GM21367 (cell line): ENCODE measurements around the gene LRRC1.

Experiments used
- ATAC-seq: cut with Tn5 transposase; IDR thresholded peaks from one replicate; pipeline ENCODE4 v1.9.1; 2021; ENCODE audit not compliant: unreplicated experiment

LRRC1 gene

GRCh38 chr6:53813801-53814200, 19.0 kb downstream of the LRRC1 start:
- no peak for ATAC-seq

GRCh38 chr6:53814353-53814752, 19.5 kb downstream of the LRRC1 start:
- no peak for ATAC-seq

DNA sequence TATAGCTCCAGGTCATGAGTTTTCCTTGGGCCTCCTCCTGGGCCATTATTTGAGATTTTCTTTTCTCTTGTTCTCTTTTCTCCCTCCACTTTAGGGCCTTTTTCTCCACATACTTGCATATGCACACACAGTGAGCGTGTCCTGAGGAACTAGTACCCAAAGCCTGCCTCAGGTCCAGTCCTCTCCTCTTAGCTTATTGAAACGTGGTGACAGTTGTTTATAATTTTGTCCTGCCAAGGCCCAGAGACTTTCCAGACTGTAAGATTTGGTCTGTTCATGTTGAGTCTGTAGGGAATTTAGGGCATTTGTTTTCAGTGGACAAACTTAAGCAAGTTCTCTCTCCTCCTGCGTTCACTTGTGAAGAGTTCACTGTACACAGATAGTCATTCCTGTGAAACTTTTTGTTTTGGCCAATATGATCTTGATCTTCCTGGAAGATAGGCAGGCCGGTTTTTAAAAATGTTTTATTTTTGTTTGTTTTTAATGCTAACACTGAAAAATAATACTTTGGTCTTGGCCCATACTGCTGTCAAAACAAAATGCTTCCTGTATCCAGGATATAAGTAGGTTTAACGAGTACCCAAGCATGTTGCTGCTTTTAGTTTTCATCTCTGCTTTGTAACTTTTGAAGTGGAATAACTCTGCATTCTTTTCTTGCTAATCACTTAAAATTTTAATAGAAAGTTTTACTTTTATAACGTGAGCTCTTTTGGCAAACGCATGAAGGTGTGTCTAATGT, 20.7 kb downstream of the LRRC1 start:
- ATAC-seq = no peak

- no peak for ATAC-seq
Measured at GRCh38 chr6:53818858-53819609, 24.2 kb downstream of the LRRC1 start.

- ATAC-seq = no peak
Measured at GRCh38 chr6:53822401-53823125, 27.8 kb downstream of the LRRC1 start.

- no peak for ATAC-seq
Measured at GRCh38 chr6:53824714-53825113, 29.9 kb downstream of the LRRC1 start.

- ATAC-seq = peak; percentile 62
Measured at GRCh38 chr6:53825532-53826321, 30.9 kb downstream of the LRRC1 start.

DNA sequence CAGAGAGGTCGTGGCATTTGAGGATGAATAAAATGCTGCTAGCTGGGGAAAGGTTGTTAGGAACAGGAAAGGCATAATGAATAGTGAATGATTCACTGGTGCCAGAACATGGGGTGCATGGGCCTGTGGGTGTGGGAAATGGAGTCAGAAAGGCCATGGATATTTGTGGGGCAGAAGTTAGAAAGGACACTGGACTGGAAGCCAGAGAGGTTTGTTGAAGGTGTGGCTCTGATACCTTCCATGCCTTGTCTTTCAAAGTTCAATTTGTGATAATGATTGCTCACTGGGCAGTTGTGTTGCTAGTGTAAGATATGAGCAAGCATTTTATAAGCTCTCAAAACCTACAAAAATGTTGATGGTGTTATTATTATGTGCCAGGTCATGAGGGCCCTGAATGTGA, 32.7 kb downstream of the LRRC1 start:
- no peak for ATAC-seq

DNA sequence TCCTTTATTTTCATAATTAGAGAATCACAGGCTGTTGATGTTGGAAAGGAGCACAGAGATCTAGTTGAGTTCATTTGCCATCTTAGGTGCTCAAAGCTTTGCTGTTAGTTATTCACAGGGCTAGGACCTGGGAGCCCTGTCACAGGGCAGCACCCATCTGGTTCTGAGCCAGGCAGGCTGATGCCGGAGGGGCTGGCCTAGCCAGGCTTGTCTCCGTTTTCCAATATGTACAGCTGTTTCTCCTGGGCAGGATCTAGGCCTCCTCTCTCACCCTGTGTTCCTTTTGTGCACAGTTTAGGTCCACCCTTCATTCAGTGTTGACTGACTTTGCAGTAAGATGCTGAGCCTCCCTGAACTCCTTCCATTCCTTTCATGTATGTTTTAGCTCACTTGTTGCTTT, 33.4 kb downstream of the LRRC1 start:
- no peak for ATAC-seq

DNA sequence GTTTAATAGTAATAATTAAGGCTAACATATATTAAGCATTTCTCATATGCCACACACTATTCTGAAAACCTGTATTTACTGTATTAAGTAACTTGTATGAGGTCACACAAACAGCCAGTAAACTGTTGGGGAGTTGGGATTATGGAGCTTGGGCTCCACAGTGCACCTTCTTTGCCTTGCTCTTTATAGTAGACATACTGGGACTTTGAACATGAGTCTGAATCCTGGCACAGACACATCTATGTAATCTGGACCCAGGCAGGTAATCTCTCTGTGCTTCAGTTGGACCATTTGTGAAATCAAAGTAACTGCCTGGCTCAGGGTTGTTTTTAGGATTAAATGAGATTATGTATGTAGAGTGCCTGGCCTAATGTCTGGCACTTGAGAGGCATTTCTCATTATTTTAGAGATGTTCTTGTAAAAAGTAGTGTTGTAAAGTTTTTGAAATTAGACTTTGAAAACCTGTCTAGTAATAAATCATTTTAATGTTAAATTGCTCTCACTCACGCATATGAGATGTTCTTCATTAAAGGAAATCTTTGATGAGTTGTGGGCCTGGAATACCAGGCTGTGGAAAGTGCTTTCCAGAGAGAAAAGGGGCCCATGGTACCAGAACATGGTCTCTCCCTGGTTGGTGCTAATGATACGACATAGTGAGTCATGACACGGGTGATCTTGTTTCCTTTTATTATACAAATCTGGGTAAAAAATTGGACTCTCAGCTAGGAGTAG, 34.3 kb downstream of the LRRC1 start:
- ATAC-seq = no peak

- ATAC-seq = no peak
Measured at GRCh38 chr6:53829698-53830221, 35.0 kb downstream of the LRRC1 start.

DNA sequence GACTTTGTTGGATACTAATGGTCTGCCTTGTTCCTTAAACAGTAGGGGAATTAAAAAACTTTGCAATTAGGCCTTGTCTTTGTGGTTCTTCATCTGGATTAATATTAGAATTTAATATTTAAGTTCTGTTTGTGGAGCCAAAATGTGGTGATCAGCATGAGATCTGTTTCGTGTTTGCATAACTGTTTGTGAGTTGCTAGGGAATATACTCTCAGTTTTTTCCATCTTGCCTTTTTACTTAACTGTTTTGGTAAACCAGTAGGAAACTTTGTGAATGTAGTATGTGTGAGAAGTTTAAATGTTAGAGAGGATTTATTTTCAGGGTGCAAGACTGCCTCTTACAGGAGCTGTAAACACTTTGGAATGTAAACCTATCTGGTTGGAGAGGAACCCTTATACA, 35.6 kb downstream of the LRRC1 start:
- ATAC-seq = no peak

GRCh38 chr6:53831081-53831869, 36.5 kb downstream of the LRRC1 start:
- no peak for ATAC-seq

DNA sequence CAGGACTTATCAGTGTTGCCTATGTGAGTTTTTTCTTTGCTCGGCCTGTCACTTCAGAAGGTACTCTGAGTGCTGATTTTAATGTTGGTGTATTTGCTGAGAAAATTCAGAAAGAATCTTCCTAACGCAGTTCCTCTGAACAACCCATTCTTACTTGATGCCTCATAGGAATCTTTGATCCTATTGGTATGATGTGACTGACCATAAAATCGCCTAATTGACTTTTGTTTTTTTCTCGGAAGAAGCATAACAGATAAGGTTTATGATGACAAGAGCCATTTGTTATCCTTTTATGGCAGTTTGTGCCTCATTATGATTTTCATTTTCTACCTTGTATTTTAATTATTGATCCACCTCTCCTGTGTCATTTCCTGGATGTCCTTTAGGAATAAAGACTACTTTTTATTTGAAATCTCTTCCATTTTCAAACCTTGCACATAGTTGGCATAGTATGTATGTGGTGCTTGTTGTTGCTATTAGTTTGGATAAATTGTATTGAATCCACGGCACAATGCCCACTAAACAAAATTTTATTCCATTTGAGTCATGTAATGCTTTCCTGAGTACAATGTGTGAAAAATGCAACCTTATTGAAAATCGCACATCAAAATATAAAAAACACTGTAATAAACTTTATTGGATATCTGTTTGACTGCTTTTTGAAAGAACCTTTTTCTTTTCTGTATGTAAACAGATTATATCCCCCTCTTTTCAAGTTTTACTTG, 37.3 kb downstream of the LRRC1 start:
- no peak for ATAC-seq

- ATAC-seq = no peak
Measured at GRCh38 chr6:53833155-53833554, 38.4 kb downstream of the LRRC1 start.

- no peak for ATAC-seq
Measured at GRCh38 chr6:53834132-53834531, 39.3 kb downstream of the LRRC1 start.

- no peak for ATAC-seq
Measured at GRCh38 chr6:53837865-53838769, 43.3 kb downstream of the LRRC1 start.

DNA sequence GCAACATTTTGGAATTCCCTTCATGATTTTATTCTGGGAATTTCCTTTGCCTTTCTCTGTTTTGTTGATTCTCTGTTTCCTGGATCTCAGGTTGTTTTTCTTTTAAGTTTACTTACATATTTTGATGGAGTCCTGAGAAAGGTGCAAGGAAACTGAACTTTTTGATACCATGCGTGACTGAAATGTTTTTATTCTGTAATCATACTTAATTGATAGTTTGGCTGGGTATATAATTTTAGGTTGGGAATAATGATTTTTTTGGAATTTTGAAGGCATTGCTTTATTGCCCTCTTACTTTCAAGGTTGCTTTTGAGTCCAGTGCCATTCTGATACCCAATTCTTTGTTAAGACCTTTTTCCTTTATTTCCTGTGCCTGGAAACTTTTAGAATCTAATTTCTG, 45.2 kb downstream of the LRRC1 start:
- no peak for ATAC-seq
